Measurements from ENCODE around the gene ADAM21.

DNA sequence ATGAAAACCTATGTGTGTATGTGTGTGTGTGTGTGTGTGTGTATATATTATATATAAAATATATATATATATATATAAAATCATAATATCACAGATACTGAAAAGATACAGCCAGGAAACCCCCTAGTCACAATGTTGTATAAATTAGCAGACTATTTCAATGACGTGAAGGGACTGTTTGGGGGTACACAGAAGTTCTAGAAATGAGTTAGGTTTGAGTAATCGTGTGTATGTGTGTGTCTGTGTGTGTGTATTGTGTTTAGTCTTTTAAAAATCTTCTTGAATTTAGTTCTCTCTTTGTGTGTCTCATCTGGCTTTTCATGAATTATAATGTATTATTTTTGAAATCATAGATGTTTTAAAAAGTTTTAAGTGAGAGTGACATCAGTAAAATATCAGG is 21.9 kb downstream of the ADAM21 start:
- TF ChIP-seq, protein P1, sequence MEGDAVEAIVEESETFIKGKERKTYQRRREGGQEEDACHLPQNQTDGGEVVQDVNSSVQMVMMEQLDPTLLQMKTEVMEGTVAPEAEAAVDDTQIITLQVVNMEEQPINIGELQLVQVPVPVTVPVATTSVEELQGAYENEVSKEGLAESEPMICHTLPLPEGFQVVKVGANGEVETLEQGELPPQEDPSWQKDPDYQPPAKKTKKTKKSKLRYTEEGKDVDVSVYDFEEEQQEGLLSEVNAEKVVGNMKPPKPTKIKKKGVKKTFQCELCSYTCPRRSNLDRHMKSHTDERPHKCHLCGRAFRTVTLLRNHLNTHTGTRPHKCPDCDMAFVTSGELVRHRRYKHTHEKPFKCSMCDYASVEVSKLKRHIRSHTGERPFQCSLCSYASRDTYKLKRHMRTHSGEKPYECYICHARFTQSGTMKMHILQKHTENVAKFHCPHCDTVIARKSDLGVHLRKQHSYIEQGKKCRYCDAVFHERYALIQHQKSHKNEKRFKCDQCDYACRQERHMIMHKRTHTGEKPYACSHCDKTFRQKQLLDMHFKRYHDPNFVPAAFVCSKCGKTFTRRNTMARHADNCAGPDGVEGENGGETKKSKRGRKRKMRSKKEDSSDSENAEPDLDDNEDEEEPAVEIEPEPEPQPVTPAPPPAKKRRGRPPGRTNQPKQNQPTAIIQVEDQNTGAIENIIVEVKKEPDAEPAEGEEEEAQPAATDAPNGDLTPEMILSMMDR (IDR thresholded peaks at IDR 0.05; ENCODE audit: insufficient read depth, low read length), result no peak
- TF ChIP-seq, protein P2, sequence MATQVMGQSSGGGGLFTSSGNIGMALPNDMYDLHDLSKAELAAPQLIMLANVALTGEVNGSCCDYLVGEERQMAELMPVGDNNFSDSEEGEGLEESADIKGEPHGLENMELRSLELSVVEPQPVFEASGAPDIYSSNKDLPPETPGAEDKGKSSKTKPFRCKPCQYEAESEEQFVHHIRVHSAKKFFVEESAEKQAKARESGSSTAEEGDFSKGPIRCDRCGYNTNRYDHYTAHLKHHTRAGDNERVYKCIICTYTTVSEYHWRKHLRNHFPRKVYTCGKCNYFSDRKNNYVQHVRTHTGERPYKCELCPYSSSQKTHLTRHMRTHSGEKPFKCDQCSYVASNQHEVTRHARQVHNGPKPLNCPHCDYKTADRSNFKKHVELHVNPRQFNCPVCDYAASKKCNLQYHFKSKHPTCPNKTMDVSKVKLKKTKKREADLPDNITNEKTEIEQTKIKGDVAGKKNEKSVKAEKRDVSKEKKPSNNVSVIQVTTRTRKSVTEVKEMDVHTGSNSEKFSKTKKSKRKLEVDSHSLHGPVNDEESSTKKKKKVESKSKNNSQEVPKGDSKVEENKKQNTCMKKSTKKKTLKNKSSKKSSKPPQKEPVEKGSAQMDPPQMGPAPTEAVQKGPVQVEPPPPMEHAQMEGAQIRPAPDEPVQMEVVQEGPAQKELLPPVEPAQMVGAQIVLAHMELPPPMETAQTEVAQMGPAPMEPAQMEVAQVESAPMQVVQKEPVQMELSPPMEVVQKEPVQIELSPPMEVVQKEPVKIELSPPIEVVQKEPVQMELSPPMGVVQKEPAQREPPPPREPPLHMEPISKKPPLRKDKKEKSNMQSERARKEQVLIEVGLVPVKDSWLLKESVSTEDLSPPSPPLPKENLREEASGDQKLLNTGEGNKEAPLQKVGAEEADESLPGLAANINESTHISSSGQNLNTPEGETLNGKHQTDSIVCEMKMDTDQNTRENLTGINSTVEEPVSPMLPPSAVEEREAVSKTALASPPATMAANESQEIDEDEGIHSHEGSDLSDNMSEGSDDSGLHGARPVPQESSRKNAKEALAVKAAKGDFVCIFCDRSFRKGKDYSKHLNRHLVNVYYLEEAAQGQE (IDR thresholded peaks at IDR 0.05; ENCODE audit: insufficient replicate concordance, low read depth), result no peak
